GM21360 (cell line): ENCODE results near the gene C1orf21.
A peak's percentile ranks its signal among the peaks of the same experiment; 100 is the strongest.

Source experiments
- ATAC-seq: cut with Tn5 transposase; IDR thresholded peaks from one replicate; pipeline ENCODE4 v1.9.1; 2021; ENCODE audit warnings: mild to moderate bottlenecking, moderate library complexity; ENCODE audit not compliant: unreplicated experiment

The C1orf21 gene

GRCh38 chr1:184482136-184482535 is 95.3 kb downstream of the C1orf21 start:
- no peak for ATAC-seq

DNA sequence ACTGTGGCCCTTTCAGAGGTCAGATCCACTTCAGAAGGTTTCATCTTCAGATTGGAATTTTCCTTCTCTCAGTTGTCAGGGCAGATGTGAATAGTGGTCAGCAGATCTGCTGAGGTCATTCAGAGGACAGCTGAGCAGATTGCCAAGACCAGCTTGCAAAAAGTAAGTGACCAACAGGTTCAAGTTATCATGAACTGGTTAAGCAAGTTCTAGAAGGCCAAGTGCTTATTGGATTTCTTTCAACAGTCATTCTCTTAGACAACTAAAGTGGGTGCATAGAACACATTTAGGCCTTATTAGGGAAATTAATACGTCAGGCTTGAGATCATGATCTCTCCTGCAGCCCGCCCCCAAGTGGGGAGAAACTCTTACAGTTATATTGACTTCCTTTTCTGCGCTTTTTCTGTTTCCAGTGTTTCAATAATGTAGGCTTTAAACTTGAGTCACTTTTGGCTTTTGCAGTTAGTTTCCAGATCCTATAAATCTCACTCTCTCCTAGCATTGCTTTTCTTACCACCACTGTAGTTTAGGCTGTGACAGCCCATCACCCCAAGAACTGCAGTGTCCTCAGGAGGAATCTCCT is 96.4 kb downstream of the C1orf21 start:
- no peak for ATAC-seq

- no peak for ATAC-seq
Observed at GRCh38 chr1:184485751-184486723, 99.2 kb downstream of the C1orf21 start.

DNA sequence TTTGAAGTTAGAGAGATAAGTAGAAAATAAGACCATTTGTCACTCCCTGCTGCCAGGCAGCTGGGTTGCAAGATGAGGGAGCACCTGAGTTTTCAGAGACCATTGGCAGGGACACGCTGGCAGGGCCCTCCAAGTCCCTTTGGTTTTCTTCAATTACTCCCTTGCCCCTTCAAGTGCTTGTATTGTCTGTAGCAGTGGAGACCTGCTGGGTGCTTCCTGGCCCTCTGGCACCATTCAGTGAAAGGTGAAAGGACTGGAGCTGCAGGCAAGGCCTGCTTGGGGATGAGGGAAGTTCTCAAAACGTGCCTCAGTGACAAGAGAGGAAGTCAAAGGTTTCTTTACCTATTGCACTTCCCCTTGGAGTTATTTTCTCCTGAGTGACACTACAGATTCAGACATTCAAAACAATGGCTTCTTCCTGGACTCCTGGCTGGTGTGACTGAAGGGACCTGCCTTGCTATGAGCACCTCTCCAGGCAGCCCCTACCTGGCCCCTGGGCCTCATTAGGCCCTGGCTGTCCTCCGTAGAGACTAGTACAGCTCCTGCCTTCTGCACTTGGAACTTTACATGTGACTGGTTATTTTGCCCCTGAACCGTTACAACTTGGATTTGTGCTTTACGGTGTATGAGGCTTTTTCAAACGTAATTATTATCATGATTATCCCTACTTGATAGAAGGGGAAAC is 100.1 kb downstream of the C1orf21 start:
- ATAC-seq = no peak

DNA sequence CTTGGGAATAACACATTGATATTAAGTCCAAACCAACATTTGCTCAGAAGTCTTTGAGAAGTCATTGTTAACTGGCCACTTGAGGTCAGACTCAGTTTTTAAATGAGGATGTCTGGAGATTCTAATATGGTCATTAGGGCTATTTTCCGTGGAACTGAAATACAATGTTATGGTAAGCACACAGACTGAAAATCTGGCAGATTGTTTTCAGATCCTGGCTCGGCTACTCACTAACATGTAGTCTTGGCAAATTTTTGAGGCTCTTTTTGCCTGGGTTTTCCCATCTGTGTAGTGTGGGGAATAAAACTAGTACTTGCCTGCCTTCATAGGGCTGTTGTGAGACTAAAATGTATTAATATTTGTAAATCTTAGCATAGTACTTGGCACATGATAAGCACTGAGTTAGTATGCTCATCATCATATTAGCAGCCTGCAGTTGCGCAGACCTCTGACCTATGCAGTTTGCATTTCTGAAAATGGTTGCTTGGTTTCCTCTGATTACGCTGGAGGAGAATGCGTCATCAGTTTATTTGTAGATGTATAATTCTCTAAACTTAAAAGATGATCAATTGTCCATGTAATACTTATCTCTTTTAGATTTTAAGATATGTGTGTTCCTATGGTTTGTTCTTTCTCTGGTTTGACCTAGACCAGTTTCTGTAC is 100.8 kb downstream of the C1orf21 start:
- ATAC-seq = no peak

- ATAC-seq = no peak
Observed at GRCh38 chr1:184489908-184490307, 103.1 kb downstream of the C1orf21 start.

DNA sequence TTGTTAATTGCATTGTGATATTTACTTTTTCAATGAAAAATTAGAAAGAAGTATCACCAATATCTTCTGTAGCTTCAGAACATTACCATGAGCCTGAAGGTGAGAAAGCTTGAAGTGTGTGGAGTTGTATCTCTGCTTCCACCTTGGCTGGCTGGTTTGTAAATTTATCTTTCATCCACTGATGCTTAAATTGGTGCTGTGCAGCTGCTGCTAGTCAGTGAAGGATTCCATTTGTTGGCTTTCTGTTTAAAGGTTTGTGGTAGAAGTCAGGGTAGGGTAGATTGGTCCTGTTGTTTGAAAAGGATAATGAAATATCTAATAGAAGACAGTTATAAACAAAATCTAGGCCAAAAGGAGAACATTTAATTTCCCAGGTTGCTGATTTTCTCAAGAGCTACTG is 105.7 kb downstream of the C1orf21 start:
- ATAC-seq = no peak

DNA sequence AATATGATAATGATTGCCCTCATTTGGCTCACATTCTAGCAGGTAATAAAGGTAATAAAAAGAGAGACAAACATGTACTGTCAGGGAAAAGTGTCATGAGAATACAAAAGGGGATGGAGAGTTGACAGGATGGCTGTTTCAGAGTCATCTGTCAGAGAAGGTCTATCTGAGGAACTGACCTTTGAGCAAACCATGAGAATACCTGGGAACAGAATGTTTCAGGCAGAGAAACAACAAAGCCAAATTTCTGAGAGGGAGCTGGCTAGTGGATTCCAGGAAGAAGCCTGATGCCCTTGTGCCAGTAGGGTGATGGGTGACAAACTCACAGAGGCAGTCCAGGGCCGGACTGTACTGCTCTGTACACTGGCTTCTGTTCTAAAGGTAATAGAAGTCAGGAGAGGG is 107.2 kb downstream of the C1orf21 start:
- ATAC-seq = no peak

- ATAC-seq = peak; percentile 78
Observed at GRCh38 chr1:184494929-184495328, 108.1 kb downstream of the C1orf21 start.

DNA sequence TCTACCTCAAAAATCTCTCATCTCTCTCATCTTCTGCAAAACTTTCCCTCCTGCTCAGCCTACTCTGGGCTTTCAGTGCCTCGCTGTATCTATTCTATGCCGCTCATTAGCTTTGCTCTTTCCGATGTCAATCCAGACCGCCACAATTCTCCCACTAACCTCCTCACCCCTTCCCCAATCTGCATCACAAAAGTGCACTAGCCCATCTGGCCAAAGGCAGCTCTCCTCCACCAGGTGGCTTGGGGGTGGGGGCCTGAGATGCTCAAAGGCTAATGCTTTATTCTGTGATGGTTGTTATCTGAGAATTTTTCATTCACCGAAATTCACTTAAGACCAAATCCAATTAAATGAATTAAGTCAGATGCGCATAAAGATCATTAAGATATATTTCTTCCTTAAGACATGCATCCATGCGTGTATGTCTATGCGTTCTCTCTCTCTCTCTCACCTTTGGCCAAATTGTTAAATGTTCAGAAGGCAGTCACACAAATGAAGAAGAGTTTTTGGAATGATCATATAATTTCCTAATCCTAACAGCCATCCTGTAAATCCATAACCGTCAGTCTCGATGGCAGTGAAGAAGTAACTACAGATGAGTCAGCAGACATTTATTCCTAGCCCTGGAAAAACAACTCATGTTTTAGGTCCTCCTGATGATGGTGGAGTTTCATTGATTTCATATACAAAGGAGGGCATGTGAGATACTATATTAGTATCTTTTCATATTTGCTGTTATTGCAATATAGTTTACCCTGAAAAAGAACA is 111.3 kb downstream of the C1orf21 start:
- no peak for ATAC-seq

- no peak for ATAC-seq
Observed at GRCh38 chr1:184499616-184500015, 112.8 kb downstream of the C1orf21 start.

- ATAC-seq = no peak
Observed at GRCh38 chr1:184502161-184502560, 115.3 kb downstream of the C1orf21 start.

DNA sequence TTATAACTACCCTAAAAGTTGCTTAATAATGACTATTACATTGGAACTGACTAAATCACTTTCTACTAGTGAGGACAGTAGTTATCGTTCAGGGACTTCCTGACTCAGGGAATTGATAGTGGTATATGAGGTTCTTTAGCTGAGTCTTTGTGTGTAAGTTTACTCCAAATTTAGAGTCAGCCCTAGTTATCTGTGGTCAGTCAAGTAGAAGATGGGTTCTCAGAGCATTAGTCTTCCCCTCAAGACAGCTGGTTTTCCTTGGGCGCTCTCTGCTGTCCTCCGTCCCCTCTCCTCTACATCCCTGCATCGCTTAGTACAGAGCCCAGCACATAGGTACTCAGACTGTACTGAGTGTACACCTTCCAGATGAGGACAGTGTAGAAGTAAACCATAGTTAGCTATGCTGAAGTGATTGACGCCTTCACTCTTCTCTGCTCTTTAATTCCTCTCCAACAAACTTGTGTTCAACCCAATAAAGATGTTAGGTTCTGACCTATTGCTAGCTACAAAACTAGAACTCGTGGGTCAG is 116.5 kb downstream of the C1orf21 start:
- no peak for ATAC-seq

DNA sequence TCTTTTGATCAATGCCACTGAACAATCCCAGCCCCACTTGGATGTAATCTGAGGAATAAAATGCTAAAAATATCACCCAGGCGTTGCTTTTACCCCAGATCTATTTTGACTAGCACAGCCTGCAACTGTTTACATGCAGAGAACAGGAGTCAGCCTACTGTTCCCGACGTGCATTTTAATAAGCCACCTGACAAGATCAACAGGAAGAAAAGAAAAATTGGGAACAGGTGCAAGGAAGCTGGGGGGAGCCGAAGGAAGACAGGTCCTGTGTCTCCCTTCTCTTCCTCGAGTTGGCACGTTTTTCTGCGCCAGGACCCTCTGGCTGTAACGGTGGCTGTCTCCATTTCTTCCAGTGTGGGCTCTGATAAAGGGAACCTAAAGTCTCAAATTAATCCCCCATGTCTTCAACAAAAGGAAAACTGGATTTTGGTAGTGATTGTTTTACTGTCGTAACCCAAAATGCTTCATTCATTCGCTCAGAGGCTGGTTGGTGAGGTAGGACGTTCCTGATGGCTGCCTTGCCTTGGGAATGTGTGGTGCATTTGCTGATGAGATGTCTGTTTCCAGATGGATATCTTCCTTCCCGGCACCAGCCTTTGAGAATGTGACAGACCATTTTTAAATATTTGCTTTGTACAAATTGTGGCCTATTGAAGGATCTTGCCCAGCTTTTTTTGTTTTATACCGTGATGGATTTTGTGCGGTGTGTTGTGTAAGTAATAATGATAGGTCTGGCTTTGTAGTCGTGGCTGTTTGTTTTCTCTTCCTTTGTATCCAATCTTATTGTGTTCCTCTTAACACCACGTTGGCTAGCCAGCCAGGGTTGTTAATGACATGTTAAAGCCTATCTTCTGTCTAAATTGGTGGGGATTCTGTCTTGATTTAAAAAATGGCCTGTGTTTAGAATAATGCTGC is 117.5 kb downstream of the C1orf21 start:
- ATAC-seq = no peak

GRCh38 chr1:184504955-184505338 is 118.1 kb downstream of the C1orf21 start:
- no peak for ATAC-seq

GRCh38 chr1:184506481-184506880 is 119.7 kb downstream of the C1orf21 start:
- no peak for ATAC-seq

- no peak for ATAC-seq
Observed at GRCh38 chr1:184507165-184507564, 120.3 kb downstream of the C1orf21 start.

DNA sequence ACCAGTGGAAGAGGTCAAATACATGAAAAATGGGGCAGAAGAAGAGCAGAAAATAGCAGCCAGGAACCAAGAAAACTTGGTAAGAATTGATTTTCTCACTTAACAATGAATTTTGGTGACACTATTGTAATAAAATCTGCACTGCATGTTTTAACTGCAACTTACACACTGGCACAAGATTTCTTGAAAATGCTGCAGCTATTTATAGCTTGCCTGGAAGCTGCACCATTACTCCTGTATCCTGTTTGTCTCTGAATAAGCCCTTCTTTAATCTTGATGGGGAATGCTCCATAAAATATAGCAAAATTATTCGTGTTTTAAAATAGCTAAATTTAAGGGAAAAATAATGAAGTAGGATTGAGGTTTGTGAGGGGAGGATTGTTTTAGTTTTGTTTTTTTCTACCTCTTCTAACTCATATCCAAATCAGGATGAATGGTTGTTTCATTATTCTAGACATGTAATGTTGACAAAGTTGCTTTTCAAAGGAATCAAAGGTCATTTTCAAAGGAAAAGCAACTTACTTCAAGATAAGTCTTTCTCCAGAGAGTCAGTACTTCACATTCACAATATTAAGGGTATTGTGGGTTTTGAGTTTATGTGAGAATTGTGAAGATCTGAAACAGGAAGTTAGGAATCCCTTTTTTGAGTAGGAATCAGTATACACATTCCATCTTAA is 120.9 kb downstream of the C1orf21 start:
- no peak for ATAC-seq

DNA sequence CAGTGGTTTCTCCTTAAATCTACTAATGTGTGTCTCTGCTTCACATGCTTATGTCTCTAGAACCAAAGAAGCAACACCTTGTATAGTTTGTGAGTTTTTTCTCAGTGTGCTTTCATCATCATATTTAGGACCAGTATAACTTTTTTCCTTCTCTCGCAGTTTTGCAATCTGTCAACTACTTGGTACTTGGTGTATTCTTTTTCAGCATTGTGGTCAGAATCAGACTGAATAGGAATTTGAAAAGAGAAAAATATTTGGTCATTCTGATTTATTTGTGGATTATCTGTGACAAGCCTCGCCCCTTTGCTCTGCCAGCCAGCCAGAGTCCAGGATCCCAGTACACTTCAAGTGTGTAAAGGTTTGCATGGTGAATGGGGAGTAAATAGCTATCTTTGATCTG is 122.3 kb downstream of the C1orf21 start:
- no peak for ATAC-seq
